IMR-90 (cell line): ENCODE results near the gene AIRE. TPM values are rescaled to one million over a fixed set of nuclear protein-coding genes. Genes with fewer than 3 reads are reported as not detected.

ENCODE experiments used
- ATAC-seq: fragments of 200-7000 bp; cut with Tn5 transposase; 2 replicates; pipeline ENCODE4 v1.9.1; 2020; ENCODE audit warnings: low read depth, mild to moderate bottlenecking, moderate library complexity
- BruUV-seq: library from RNA; stranded (reverse); fragments of 400-500 nt; replicated peaks from 2 replicates; lab custom pipeline; 2021; lab: Mats Ljungman, UMichigan
- CTCF ChIA-PET: fragments of 300-600 bp; formaldehyde crosslinking; extraction: SDS; loops from one replicate; lab custom pipeline; 2021; ENCODE audit warnings: antibody characterized with exemption; lab: Yijun Ruan, JAX
- POLR2A ChIA-PET: fragments of 300-600 bp; sonication (Branson Sonifier 250); formaldehyde crosslinking; loops from one replicate; lab custom pipeline; 2022; ENCODE audit warnings: antibody characterized with exemption; ENCODE audit not compliant: unreplicated experiment; lab: Charles Lee
- DNase-seq: peaks from one replicate; pipeline ENCODE4 v3.0.0; 2013
- H2AFZ ChIP-seq: replicated peaks from 2 replicates; pipeline ENCODE3; 2013; ENCODE audit warnings: low read length, mild to moderate bottlenecking; ENCODE audit not compliant: poor library complexity
- H2AK5ac ChIP-seq: 2 replicates; pipeline ENCODE4 v1.6.1; 2013; ENCODE audit warnings: low read depth, low read length, inconsistent platforms
- H2AK9ac ChIP-seq: replicated peaks from 2 replicates; pipeline ENCODE3; 2013; ENCODE audit warnings: mild to moderate bottlenecking, low read depth, low read length, moderate library complexity; ENCODE audit not compliant: poor library complexity
- H2BK120ac ChIP-seq: 2 replicates; pipeline ENCODE4 v1.6.1; 2013; ENCODE audit warnings: low read depth, low read length, inconsistent platforms
- H2BK15ac ChIP-seq: 3 replicates; pipeline ENCODE4 v1.6.1; 2013; ENCODE audit warnings: low read depth, low read length, inconsistent platforms
- H2BK20ac ChIP-seq: 2 replicates; pipeline ENCODE4 v1.6.1; 2013; ENCODE audit warnings: low read depth, mild to moderate bottlenecking, inconsistent platforms, low read length, moderate library complexity
- H2BK5ac ChIP-seq: 2 replicates; pipeline ENCODE4 v1.6.1; 2013; ENCODE audit warnings: mild to moderate bottlenecking, low read depth, low read length, inconsistent platforms; ENCODE audit not compliant: poor library complexity, severe bottlenecking
- H3K14ac ChIP-seq: replicated peaks from 2 replicates; pipeline ENCODE4 v1.6.1; 2013; ENCODE audit warnings: low read depth, low read length, inconsistent platforms
- H3K18ac ChIP-seq: 2 replicates; pipeline ENCODE4 v1.6.1; 2013; ENCODE audit warnings: low read depth, low read length, control low read depth
- H3K23ac ChIP-seq: 2 replicates; pipeline ENCODE4 v1.6.1; 2013; ENCODE audit warnings: low read depth, low read length, inconsistent platforms
- H3K27ac ChIP-seq: 2 replicates; pipeline ENCODE4 v1.5.1; 2013; ENCODE audit warnings: mild to moderate bottlenecking, control low read depth, low read length; ENCODE audit not compliant: insufficient read depth
- H3K27me3 ChIP-seq: 2 replicates; pipeline ENCODE4 v1.6.1; 2013; ENCODE audit warnings: low read length; ENCODE audit not compliant: control insufficient read depth, insufficient read depth
- H3K36me3 ChIP-seq: 2 replicates; pipeline ENCODE4 v1.6.1; 2013; ENCODE audit warnings: low read length, mixed read lengths; ENCODE audit not compliant: control insufficient read depth, insufficient read depth
- H3K4ac ChIP-seq: 2 replicates; pipeline ENCODE4 v1.6.1; 2013; ENCODE audit warnings: low read depth, low read length, inconsistent platforms
- H3K4me1 ChIP-seq: 2 replicates; pipeline ENCODE4 v1.6.1; 2013; ENCODE audit warnings: low read length, mixed read lengths; ENCODE audit not compliant: control insufficient read depth, insufficient read depth
- H3K4me2 ChIP-seq: 2 replicates; pipeline ENCODE4 v1.6.1; 2013; ENCODE audit warnings: low read depth, mild to moderate bottlenecking, control low read depth, low read length, moderate library complexity
- H3K4me3 ChIP-seq: 2 replicates; pipeline ENCODE4 v1.5.1; 2013; ENCODE audit warnings: low read depth, mild to moderate bottlenecking, control low read depth, low read length, moderate library complexity; ENCODE audit not compliant: insufficient read depth
- H3K56ac ChIP-seq: 2 replicates; pipeline ENCODE4 v1.6.1; 2013; ENCODE audit warnings: low read length, inconsistent platforms; ENCODE audit not compliant: insufficient read depth; ENCODE audit errors: extremely low read depth
- H3K79me1 ChIP-seq, 2 experiments: 2 replicates each; pipeline ENCODE4 v1.6.1; 2013; ENCODE audit warnings: low read length in 2 of 2, inconsistent platforms in 1 of 2, low read depth in 1 of 2
- H3K9ac ChIP-seq: 2 replicates; pipeline ENCODE4 v1.6.1; 2013; ENCODE audit warnings: low read depth, low read length, control low read depth
- H3K9me1 ChIP-seq: 2 replicates; pipeline ENCODE4 v1.6.1; 2013; ENCODE audit warnings: low read length, inconsistent platforms; ENCODE audit not compliant: insufficient read depth
- H3K9me3 ChIP-seq: 2 replicates; pipeline ENCODE4 v1.6.1; 2013; ENCODE audit warnings: low read length; ENCODE audit not compliant: control insufficient read depth, insufficient read depth
- H4K20me1 ChIP-seq: 2 replicates; pipeline ENCODE4 v1.6.1; 2013; ENCODE audit warnings: low read length, inconsistent platforms; ENCODE audit not compliant: insufficient read depth
- H4K5ac ChIP-seq: 2 replicates; pipeline ENCODE4 v1.6.1; 2013; ENCODE audit warnings: mild to moderate bottlenecking, low read depth, low read length, control low read depth
- H4K8ac ChIP-seq, 2 experiments: 2 replicates each; pipeline ENCODE4 v1.6.1; 2013; ENCODE audit warnings: low read depth in 2 of 2, low read length in 2 of 2, control low read depth in 1 of 2, inconsistent platforms in 1 of 2
- H4K91ac ChIP-seq: 2 replicates; pipeline ENCODE4 v1.6.1; 2013; ENCODE audit warnings: low read depth, low read length, inconsistent platforms; ENCODE audit not compliant: insufficient read depth
- CEBPB ChIP-seq: IDR thresholded peaks from 2 replicates; pipeline ENCODE4 v1.6.1; 2012; ENCODE audit warnings: low read depth, low read length, improper control_type of control experiment
- FOS ChIP-seq: fragments of 150-350 bp; IDR thresholded peaks from 2 replicates; pipeline ENCODE4 v1.6.1; 2016; ENCODE audit warnings: low read depth, low read length
- MAFK ChIP-seq: IDR thresholded peaks from 2 replicates; pipeline ENCODE4 v1.6.1; 2012; ENCODE audit warnings: low read depth, low read length, improper control_type of control experiment
- MAZ ChIP-seq: IDR thresholded peaks from 2 replicates; pipeline ENCODE4 v1.6.1; 2012; ENCODE audit warnings: low read depth, mild to moderate bottlenecking, low read length, improper control_type of control experiment, moderate library complexity, borderline replicate concordance
- NFE2L2 ChIP-seq: fragments of 150-350 bp; IDR thresholded peaks from 2 replicates; pipeline ENCODE4 v1.6.1; 2016; ENCODE audit warnings: low read depth, mild to moderate bottlenecking, low read length
- RFX5 ChIP-seq: IDR thresholded peaks from 2 replicates; pipeline ENCODE4 v1.8.0; 2012; ENCODE audit warnings: low read depth, mild to moderate bottlenecking, low read length, moderate library complexity
- SMC3 ChIP-seq: fragments of 150-350 bp; IDR thresholded peaks from 2 replicates; pipeline ENCODE4 v1.6.1; 2016; ENCODE audit warnings: low read depth, mild to moderate bottlenecking, antibody characterized with exemption, low read length, moderate library complexity
- WGBS, 2 experiments: methylation state at CpG; one replicate each; pipeline versions ENCODE4 v1.1.5 to v1.1.7; 2013; ENCODE audit warnings: missing lambda C conversion rate in 2 of 2; ENCODE audit not compliant: insufficient read length in 1 of 2; ENCODE audit errors: extremely low coverage in 2 of 2; 5-methylcytosine and 5-hydroxymethylcytosine counted together
- dilution Hi-C: fragments of 300-500 bp; cut with HindIII; formaldehyde crosslinking; loops from one replicate; pipeline ENCODE4 v1.14.3; 2018; ENCODE audit warnings: low sequenced_read_pairs; ENCODE audit not compliant: unreplicated experiment
- in situ Hi-C: fragments of 300-500 bp; cut with MboI; formaldehyde crosslinking; loops from 3 replicates; pipeline ENCODE4 v1.14.3; 2019; ENCODE audit warnings: low sequenced_read_pairs, inconsistent platforms, mixed read lengths
- intact Hi-C: fragments of 100-400 bp; cut with micrococcal nuclease; formaldehyde crosslinking; loops from 2 replicates; pipeline ENCODE4 v1.10.0; 2022
- polyA plus RNA-seq, 3 experiments: library from polyadenylated mRNA; depleted of rRNA; stranded (reverse); fragments of >200 nt; gene quantifications; 2 replicates each; pipeline ENCODE4 v1.2.3, GENCODE V29; 2012; ENCODE audit warnings: low replicate concordance in 1 of 3
- total RNA-seq: library from RNA; depleted of rRNA; stranded (reverse); fragments of >200 nt; gene quantifications from 2 replicates; pipeline ENCODE4 v1.2.3, GENCODE V29; 2012

AIRE gene
- total and polyA plus RNA-seq, 2 of the 4 experiments (the other 2 are of a cell fraction), result 0.05 TPM; not detected in 1

- Histone ChIP-seq H4K91ac (no peak overlapping the region), H3K4me3 (no peak overlapping the region), H4K5ac (no peak overlapping the region), H2AFZ (peak overlapping the region; percentile 48), H3K18ac (no peak overlapping the region), H4K8ac (no peak overlapping the region), H3K79me1 (no peaks in the 10 kb centered on the region), H2BK15ac (no peak overlapping the region), H3K27ac (no peak overlapping the region), H2BK5ac (no peak overlapping the region), H2BK20ac (no peak overlapping the region), H3K4ac (no peak overlapping the region), H3K9me3 (no peaks in the 10 kb centered on the region), H2AK5ac (no peak overlapping the region), H3K4me1 (no peaks in the 10 kb centered on the region; the same call in 1 of the 2 replicates), H3K23ac (no peak overlapping the region), H2AK9ac (no peak overlapping the region), H2BK120ac (no peak overlapping the region), H3K9ac (no peak overlapping the region), H4K20me1 (peaks cover 11% of the 10 kb centered on the region), H3K36me3 (peaks cover 12% of the 10 kb centered on the region; the same call in 1 of the 2 replicates), H3K27me3 (no peaks in the 10 kb centered on the region), H3K56ac (no peak overlapping the region), H3K14ac (no peak overlapping the region), H3K9me1 (no peaks in the 10 kb centered on the region), H3K4me2 (no peak overlapping the region)
- in situ Hi-C loops (no loop called here), intact Hi-C loops (loop anchor here (10.0 kb wide), 1 partner anchor 152 kb away; no protein-coding TSS in a partner anchor), dilution Hi-C loops (no loop called here)
- ChIA-PET CTCF (no interaction called here), POLR2A (no interaction called here)
- 83% methylated on average over 7 of the region's 17 CpGs; no CpG with 5 or more reads in 1 of the 2 experiments for WGBS, 2 experiments
- TF ChIP-seq MAFK, result no peak
- no peak for TF ChIP-seq SMC3
- no peak for TF ChIP-seq MAZ
- TF ChIP-seq CEBPB, result no peak
- TF ChIP-seq NFE2L2, result no peak
- TF ChIP-seq RFX5, result no peak
- no peak for TF ChIP-seq FOS
- BruUV-seq, result no TSS peak
- ATAC-seq, result no peak
- no peak for DNase-seq
Observed at GRCh38 chr21:44332383-44332782, 46.7 kb downstream of the AIRE start.
